Measurements from ENCODE around the gene C6orf141.
"Not testable (repeated sequence)": the region's sequence is repeated elsewhere in the genome, so short reads cannot be mapped to it uniquely, and the experiment has no call there.

The C6orf141 gene

GRCh38 chr6:49576618-49577017 is 26.1 kb downstream of the C6orf141 start:
- DNase-seq (no peak), ATAC-seq (no peak)

- ATAC-seq (no peak), DNase-seq (no peak)
These were observed 29.2 kb downstream of the C6orf141 start for GRCh38 chr6:49579649-49580048.

DNA sequence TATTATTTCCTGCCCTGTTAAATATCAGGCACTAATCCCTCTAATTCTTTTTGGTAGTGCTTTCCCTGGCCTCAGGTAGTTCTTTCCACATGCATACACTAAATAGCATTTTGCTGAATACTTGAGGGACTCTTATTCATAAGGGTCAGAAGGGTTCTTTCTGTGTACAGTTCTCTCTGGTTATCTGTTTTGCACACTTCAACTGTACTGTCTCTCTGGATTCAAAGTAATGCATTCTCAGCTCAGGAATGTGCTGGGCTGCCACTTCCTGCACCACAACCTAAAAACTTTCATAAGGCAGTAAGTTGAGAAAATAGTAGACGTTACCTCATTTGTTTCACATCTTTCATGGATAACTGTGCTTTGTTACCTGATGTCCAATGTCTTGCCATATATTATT is 32.1 kb downstream of the C6orf141 start:
- no peak for DNase-seq
- no peak for ATAC-seq

- not testable (repeated sequence) for ATAC-seq, DNase-seq
These were observed 36.8 kb downstream of the C6orf141 start for GRCh38 chr6:49587262-49587661.
